Loucy (cell line): Measurements from ENCODE around the gene SOX30.

Source experiments
- CTCF ChIP-seq: fragments of 200-600 bp; sonication (generic); conservative IDR thresholded peaks from 2 replicates; pipeline ENCODE4 v1.5.1; 2014; ENCODE audit warnings: mild to moderate bottlenecking, antibody characterized with exemption, low read length
- EZH2phosphoT487 ChIP-seq: fragments of 200-600 bp; IDR thresholded peaks from 2 replicates; pipeline ENCODE4 v1.6.1; 2018; ENCODE audit warnings: antibody characterized with exemption, mild to moderate bottlenecking, moderate library complexity, borderline replicate concordance

- TF ChIP-seq CTCF: 0 out of 2 replicates have a peak, but pooled peaks have one; percentile 12
- TF ChIP-seq EZH2phosphoT487: no peak
These were observed 69.3 kb downstream of the SOX30 start for GRCh38 chr5:157582731-157583620.
